ENCODE results near the gene MAT2A. TPM values are rescaled to one million over a fixed set of nuclear protein-coding genes. Genes with fewer than 3 reads are reported as not detected.

Gene MAT2A
- total RNA-seq, 1 experiment from 2014 or later, result 444 TPM

DNA sequence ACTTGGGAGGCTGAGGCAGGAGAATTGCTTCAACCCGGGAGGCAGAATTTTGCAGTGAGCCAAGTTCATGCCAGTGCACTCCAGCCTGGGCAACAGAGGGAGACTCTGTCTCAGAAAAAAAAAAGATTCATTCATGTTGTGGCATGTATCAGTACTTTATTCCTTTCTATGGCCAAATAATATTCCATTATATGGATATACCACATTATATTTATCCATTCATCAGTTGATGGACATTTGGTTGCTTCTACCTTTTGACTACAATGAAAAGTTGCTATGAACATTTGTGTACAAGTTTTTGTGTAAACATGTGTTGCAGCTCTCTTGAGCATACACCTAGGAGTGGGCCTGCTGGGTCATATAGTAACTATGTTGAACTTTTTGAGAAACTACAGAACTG, 9.2 kb upstream of the MAT2A start:
- TF ChIP-seq SP1 (IDR thresholded peaks at IDR 0.05; ENCODE audit: low read depth) (no peak), EZH2 (IDR thresholded peaks at IDR 0.05) (no peak), CEBPB (IDR thresholded peaks at IDR 0.05; ENCODE audit: low read depth) (no peak), FOSL1 (IDR thresholded peaks at IDR 0.05; ENCODE audit: low read depth) (no peak), POLR2A (IDR thresholded peaks at IDR 0.05; ENCODE audit: borderline replicate concordance, extremely low read depth, insufficient read depth, insufficient read length) (no peak), ZFX (IDR thresholded peaks at IDR 0.05) (no peak), JUND (IDR thresholded peaks at IDR 0.05) (no peak), RAD21 (IDR thresholded peaks at IDR 0.05; ENCODE audit: low read depth) (no peak), YY1 (IDR thresholded peaks at IDR 0.05; ENCODE audit: extremely low read depth, insufficient replicate concordance, low read depth, low read length) (no peak), EZH2phosphoT487 (IDR thresholded peaks at IDR 0.05; ENCODE audit: borderline replicate concordance) (no peak), ZNF274 (IDR thresholded peaks at IDR 0.05; ENCODE audit: low read depth, low read length) (no peak), SIN3A (IDR thresholded peaks at IDR 0.05; ENCODE audit: low read depth) (no peak), CBX3 (IDR thresholded peaks at IDR 0.05; ENCODE audit: low read depth) (no peak)
- TF ChIP-seq, protein P1, sequence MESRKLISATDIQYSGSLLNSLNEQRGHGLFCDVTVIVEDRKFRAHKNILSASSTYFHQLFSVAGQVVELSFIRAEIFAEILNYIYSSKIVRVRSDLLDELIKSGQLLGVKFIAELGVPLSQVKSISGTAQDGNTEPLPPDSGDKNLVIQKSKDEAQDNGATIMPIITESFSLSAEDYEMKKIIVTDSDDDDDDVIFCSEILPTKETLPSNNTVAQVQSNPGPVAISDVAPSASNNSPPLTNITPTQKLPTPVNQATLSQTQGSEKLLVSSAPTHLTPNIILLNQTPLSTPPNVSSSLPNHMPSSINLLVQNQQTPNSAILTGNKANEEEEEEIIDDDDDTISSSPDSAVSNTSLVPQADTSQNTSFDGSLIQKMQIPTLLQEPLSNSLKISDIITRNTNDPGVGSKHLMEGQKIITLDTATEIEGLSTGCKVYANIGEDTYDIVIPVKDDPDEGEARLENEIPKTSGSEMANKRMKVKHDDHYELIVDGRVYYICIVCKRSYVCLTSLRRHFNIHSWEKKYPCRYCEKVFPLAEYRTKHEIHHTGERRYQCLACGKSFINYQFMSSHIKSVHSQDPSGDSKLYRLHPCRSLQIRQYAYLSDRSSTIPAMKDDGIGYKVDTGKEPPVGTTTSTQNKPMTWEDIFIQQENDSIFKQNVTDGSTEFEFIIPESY (IDR thresholded peaks at IDR 0.05; ENCODE audit: extremely low read depth, insufficient replicate concordance, low read length), result no peak
- TF ChIP-seq, protein P2, sequence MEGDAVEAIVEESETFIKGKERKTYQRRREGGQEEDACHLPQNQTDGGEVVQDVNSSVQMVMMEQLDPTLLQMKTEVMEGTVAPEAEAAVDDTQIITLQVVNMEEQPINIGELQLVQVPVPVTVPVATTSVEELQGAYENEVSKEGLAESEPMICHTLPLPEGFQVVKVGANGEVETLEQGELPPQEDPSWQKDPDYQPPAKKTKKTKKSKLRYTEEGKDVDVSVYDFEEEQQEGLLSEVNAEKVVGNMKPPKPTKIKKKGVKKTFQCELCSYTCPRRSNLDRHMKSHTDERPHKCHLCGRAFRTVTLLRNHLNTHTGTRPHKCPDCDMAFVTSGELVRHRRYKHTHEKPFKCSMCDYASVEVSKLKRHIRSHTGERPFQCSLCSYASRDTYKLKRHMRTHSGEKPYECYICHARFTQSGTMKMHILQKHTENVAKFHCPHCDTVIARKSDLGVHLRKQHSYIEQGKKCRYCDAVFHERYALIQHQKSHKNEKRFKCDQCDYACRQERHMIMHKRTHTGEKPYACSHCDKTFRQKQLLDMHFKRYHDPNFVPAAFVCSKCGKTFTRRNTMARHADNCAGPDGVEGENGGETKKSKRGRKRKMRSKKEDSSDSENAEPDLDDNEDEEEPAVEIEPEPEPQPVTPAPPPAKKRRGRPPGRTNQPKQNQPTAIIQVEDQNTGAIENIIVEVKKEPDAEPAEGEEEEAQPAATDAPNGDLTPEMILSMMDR (IDR thresholded peaks at IDR 0.05 in 2 of 3, conservative IDR thresholded peaks at IDR 0.05 in 1 of 3; ENCODE audit: borderline replicate concordance in 1 of 3, insufficient read depth in 1 of 3, low read depth in 2 of 3, low read length in 2 of 3), result no peak
- TF ChIP-seq, protein P3, sequence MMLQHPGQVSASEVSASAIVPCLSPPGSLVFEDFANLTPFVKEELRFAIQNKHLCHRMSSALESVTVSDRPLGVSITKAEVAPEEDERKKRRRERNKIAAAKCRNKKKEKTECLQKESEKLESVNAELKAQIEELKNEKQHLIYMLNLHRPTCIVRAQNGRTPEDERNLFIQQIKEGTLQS (IDR thresholded peaks at IDR 0.05), result no peak
- TF ChIP-seq, protein P4, sequence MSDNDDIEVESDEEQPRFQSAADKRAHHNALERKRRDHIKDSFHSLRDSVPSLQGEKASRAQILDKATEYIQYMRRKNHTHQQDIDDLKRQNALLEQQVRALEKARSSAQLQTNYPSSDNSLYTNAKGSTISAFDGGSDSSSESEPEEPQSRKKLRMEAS (IDR thresholded peaks at IDR 0.05), result no peak
- H3K79me2 ChIP-seq (ENCODE audit: insufficient read depth, low read length), result no peaks in the 10 kb centered on the region
- POLR2A ChIA-PET, result interaction anchor here (1.7 kb wide), 1 partner anchor 9 kb away, joined by 8 read pairs; the partner anchor contains the start of gene MAT2A
- no peak overlapping the region for H3K9ac ChIP-seq (ENCODE audit: low read length)
- H3K27ac ChIP-seq (ENCODE audit: low read depth, low read length), result no peak overlapping the region
- no peak for DNase-seq (ENCODE audit: low read depth, low spot score)
- no peak overlapping the region for H3K4me2 ChIP-seq (ENCODE audit: low read length)
- H3K9me3 ChIP-seq (ENCODE audit: control insufficient read depth in 1 of 2, insufficient read depth in 1 of 2, low read depth in 1 of 2, low read length in 2 of 2), result no peaks in the 10 kb centered on the region
- BruUV-seq (replicated peaks), result no TSS peak
- no peak overlapping the region for H2AFZ ChIP-seq (ENCODE audit: low read depth, low read length, poor library complexity, severe bottlenecking)
- CTCF ChIA-PET, result no interaction called here
- H3K9me2 ChIP-seq (ENCODE audit: insufficient read depth), result no peaks in the 10 kb centered on the region
- peaks cover 3 to 4% of the 10 kb centered on the region in 2 experiments; a peak in 2 of 4 replicates for H3K4me1 ChIP-seq (ENCODE audit: control insufficient read depth in 1 of 2, insufficient read depth in 2 of 2, low read length in 2 of 2)
- no peak for ATAC-seq
- RAD21 ChIA-PET (ENCODE audit: low non-redundant PET in 1 of 2, low total read pairs in 2 of 2, uncharacterized antibody in 2 of 2, unreplicated experiment in 2 of 2), result no interaction called here
- H3K27me3 ChIP-seq (ENCODE audit: insufficient read depth, low read length), result no peaks in the 10 kb centered on the region
- no peaks in the 10 kb centered on the region for H4K20me1 ChIP-seq (ENCODE audit: insufficient read depth)
- no peak overlapping the region for H3K4me3 ChIP-seq (replicated peaks in 1 of 2; ENCODE audit: low read depth in 1 of 2, low read length in 2 of 2)
- no peaks in the 10 kb centered on the region for H3K36me3 ChIP-seq (ENCODE audit: control insufficient read depth in 1 of 2, insufficient read depth in 2 of 2, low read length in 2 of 2)
- intact Hi-C loops (cut with micrococcal nuclease), result no loop called here

All from HCT116 (cell line).